ENCODE measurements around the gene ASCC1. TPM values are rescaled to one million over a fixed set of nuclear protein-coding genes. Genes with fewer than 3 reads are reported as not detected.
A peak's percentile ranks its signal among the peaks of the same experiment; 100 is the strongest.

The ASCC1 gene
- polyA plus RNA-seq, 3 donors, result 38.5 to 57.4 (median 43.2) TPM

DNA sequence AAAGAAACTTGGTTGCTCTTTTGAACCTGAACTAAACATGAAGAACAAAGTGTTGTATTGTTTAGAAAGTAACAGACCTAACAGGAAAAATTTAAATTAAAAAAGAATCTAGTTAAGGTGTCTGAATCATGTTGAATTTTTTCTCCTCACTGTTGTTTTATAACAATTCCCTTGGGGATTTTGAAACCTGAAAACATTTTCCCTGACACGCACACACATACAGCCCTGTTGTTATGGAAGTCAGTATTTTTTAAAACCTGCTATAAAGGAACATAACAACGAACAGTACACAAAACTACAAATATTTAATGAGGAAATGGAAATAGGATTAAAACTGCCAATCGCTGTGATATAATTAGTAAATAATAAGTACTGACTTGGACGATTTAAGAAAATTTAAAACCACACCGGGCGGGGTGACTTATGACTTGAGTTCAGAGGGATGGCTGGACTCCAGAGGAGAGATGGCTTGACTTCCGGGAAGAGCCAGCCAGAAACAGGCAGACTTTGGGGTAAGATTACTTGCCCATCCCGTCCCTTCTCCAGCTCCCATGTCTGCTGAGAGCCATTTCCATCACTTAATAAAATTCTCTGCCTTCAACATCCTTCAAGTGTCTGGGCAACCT, 111.5 kb downstream of the ASCC1 start:
- no peak for DNase-seq

- DNase-seq, result no peak
Measured at GRCh38 chr10:72099600-72099921, 116.5 kb downstream of the ASCC1 start.

DNA sequence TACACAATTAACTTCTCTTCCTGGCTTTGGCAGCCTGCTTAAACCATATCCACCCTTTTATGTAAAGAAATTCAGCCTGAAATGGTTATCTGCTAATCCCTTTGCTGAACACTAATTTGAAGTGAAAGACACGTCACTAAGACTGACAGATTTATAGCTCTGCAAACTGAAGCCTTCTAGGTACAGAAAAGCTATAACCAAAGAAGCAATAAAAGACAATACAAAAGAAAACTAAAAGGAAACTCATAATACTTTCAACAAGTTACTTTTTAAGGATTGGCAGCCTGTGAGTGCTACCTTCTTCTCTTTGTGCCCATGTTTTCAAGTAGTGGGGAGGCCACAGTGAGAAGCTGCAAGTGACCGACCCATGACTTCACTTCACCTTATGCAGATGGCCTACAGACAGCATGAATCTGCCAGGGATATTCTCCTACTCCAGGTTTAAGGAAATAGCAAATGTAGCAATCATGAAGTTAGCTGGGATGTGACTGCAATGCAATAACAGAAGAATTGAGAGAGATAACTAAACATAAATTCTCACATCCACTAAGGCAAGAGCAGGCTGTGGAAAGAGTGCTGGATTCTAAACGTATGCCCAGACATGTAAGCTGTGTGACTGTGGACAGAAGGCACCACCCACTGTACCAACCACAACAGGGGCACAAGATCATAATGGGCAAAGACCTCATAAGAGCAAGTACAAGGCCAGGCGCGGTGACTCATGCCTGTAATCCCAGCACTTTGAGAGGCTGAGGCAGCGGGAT, 117.1 kb downstream of the ASCC1 start:
- DNase-seq, result no peak

DNA sequence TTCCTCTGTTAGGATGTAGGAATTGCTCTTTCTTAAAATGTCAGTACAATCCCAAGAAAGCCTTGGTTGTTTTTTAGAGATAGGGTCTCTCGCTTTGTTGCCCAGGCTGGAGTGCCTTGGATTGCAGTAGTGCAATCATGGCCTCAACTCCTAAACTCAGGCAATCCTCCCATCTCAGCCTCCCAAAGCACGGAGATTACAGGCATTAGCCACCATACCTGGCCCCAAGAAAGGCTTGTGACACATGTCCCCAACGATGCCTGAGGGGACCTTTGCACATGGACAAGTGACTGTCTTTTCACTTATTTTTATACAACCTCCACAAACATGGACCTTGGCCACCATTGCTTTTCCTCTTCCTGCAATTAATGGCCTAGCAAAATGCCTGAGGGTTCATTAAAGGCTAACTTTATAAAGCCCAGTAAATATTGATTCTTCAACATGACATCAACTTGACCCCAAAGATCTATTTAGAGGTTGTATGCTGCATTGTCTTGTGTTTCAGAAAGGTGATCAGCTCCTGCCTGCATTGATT, 117.7 kb downstream of the ASCC1 start:
- DNase-seq, result no peak

- no peak for DNase-seq
Measured at GRCh38 chr10:72097448-72098300, 118.4 kb downstream of the ASCC1 start.

DNA sequence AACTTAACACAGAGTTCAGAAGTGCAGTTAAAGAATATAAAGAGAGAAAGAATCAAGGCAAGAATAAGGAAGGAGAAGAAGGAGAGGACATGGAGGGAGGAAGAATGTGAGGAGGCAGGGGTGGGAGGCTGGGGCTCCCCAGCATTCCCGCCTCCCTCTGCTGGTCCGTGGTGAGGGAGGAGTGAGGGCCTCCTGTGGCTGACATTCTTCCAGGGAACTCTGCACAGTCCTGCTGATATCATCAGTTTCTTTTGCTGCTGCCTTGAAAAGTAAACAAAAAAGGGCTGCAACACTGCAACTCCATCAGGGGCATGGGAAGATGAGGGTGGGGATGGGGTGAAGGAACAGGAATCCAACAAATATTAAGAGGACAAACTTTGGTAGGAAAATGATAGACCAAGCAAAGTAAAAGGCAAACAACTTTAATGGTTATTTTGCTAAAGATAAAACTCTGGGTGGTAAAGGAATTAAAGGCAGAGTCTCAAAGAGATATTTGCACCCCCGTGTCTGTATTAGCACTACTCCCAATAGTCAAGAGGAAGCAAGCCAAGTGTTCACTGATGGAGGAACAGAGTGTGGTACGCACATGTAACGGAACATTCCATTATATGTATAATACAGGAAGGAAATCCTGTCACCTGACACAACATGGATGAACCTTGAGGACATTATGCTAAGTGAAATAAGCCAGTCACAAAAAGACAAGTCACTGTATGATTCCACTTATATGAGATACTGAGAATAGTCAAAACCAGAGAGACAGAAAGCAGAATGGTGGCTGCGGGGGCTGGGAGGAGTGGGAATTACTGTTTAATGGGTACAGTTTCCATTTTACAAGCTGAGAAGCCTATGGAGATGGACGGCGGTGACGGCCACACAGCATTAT, 119.7 kb downstream of the ASCC1 start:
- DNase-seq, result no peak

DNA sequence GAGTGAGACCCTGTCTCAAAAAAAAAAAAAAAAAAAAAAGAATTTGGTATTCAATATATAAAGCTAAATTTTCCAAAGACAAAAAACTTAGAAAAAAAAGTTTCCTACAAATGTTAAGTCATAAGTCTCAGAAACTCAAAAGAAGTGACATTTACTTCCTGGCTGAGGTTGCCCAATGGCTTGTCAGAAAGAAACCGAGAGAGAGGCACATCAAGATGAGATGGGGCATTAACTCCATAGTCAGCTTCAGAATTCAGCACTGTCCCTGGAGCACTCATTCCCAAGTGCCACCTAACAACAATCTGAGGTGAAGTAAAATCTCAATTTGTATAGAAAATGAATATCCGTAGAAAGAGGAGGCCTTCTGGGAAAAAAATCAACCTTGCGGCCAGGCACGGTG, 120.9 kb downstream of the ASCC1 start:
- DNase-seq, result no peak

DNA sequence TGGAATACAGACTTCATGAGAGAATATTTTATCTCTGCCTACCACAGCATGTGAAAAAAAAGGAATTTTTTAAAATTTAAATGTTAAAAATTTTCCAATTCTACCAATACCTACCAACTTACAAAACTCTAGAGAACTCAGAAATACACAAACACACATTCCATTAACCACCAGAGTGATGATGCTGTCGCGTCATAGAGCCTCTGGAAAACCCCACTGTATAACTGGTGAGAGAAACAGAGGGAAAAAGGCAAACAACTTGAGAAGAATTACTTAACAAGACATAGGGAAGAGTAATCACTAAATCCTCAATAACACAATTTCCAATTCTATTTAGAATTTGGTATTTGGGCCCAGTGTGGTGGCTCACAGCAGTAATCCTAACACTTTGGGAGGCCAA, 121.5 kb downstream of the ASCC1 start:
- no peak for DNase-seq

- no peak for DNase-seq
Measured at GRCh38 chr10:72093450-72093849, 122.6 kb downstream of the ASCC1 start.

GRCh38 chr10:72092987-72093386, 123.1 kb downstream of the ASCC1 start:
- DNase-seq, result no peak

DNA sequence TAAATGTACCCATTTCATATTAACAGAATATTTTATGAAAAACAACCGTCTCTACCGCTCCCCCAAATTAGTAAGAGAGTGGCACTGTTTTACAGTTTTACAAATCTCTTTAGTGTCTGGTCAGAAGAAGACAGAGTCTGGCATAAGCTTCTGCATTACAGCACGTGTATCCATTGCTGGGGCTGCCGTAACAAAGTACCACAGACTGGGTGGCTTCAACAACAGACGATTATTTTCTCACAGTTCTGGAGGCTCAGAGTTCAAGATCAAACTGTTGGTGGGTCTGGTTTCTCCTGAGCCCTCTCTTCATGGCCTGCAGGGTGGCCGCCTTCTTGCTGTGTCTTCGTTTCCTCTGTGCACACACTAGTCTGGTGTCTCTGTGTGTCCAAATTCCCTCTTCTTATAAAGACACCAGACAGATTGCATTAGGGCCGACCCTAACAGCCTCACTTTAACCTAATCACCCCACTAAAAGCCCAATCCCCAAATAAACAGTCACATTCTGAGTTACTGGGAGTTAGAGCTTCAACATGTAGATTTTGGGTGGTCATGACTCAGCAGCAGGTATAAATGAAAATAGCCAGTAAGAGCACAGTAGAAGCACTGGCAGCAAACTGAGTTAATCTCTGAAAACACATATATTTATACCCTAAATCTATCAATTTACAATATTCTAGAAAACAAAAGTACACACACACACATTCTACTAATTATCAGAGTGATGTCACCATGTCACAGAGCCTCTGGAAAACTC, 123.7 kb downstream of the ASCC1 start:
- no peak for DNase-seq

DNA sequence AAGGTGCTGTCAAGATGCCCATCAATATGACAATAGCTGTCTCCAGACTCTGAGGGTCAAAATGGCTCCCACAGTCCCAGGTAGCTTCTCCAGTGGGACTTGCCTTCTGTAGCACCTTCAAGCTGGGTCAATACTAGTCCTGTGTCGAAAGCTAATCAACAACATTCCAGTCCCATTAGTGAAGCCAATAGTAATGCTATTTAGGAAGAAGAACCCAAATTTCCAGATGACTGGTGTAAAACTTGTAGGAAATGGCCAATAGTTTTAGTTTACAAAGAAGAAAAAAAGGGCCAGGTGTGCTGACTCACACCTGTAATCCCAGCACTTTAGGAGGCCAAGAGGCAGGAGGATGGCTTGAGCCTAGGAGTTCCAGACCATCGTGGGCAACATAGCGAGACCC, 125.8 kb downstream of the ASCC1 start:
- no peak for DNase-seq

GRCh38 chr10:72089618-72090017, 126.5 kb downstream of the ASCC1 start:
- no peak for DNase-seq

DNA sequence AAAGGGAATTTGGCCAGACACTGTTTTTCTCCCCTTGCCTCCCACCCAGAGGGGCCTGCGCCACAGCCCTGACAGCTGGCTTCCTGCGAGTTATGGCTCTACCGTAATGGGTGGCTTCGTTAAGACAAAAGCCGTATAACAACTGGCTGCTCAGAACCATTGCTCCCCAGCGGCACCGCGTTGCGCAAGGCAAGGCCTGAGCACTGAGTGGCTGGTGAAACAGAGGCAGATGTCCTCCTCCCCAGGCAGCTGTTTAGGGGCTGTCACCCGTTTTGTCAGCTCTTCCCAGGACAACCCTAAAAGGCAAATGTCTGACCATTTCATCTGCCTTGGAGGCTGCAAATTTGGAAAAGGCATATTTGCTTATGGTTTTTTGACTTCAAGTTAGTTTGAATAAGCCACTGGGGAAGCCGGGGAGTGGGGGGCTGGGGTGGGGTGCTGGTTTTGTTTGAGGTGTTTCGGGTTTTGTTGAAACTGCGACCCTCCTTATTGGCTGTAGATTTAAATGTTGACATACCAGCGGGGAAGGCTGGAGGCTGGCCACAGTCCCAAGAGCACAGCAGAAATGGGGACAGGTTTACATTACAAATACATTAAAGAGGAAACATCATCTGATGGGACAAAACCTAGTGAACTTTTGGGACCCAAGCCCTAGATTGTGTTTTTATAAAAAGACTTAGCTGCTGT, 127.0 kb downstream of the ASCC1 start:
- no peak for DNase-seq

- peak; percentile 64 for DNase-seq
Measured at GRCh38 chr10:72087969-72088888, 127.8 kb downstream of the ASCC1 start, which contains the start of gene SPOCK2. TSS of gene SPOCK2 (minus strand) at chr10:72088551. CDS start at chr10:72088328, 223 bp downstream.

GRCh38 chr10:72087392-72087968, 128.6 kb downstream of the ASCC1 start:
- DNase-seq, result no peak

GRCh38 chr10:72086466-72087391, 129.3 kb downstream of the ASCC1 start:
- DNase-seq, result no peak
